ENCODE measurements around the gene RAP1B. TPM values are rescaled to one million over a fixed set of nuclear protein-coding genes. Genes with fewer than 3 reads are reported as not detected.

The RAP1B gene
- total and polyA plus RNA-seq, 4 experiments from 2014 or later, result 193 to 542 (median 314) TPM

DNA sequence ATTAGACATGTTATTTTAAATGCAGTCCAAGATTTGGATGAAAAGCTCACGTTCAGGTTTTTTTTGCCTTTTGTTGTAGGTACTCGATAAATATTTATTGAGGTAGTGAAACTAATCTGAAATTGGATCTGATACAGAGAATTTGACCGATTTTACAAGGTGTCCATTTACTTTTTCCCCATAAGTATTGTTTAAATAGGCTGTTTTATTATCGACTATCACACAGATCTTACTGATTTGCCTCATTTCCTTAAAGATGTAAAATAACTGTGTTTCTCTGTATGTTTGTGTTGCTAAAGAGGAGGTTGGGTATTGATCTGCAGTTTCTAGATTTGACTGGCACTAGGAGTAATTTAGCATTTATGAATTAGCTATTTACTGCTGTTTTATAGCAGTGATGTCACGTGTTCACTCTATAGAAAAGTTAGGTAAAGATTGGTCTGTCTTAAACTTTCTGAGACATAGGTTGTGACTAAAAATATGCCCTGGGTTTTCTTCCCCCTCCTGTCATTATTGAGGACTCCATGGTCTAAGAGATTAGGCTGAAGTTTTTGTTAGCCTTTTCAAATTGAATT, 3.5 kb downstream of the RAP1B start:
- no peak for DNase-seq
- Histone ChIP-seq H3K36me3 (ENCODE audit: insufficient read depth, low read length) (no peaks in the 10 kb centered on the region), H3K9me3 (ENCODE audit: control insufficient read depth in 1 of 2, low read length in 2 of 2) (no peaks in the 10 kb centered on the region), H3K4me1 (ENCODE audit: insufficient read depth, low read length) (peaks cover 75% of the 10 kb centered on the region), H3K27me3 (ENCODE audit: insufficient read depth, low read length) (no peaks in the 10 kb centered on the region), H3K4me3 (ENCODE audit: low read length in 2 of 2) (peak overlapping the region; percentile 7 to 31), H3K27ac (ENCODE audit: low read depth, low read length) (peak overlapping the region; percentile 88)
- CTCF ChIA-PET (ENCODE audit: partially characterized antibody), result interaction anchor here (0.6 to 5.9 kb wide), 2 partner anchors 82 to 256 kb away, joined by 3 to 46 read pairs; no protein-coding TSS in a partner anchor
- no peaks in the 10 kb centered on the region for H3K27me3 Mint-ChIP-seq
- peaks cover 24 to 62% of the 10 kb centered on the region in 2 donors for H3K36me3 Mint-ChIP-seq
- intact Hi-C loops (cut with micrococcal nuclease), result loop anchor here (2.0 to 5.0 kb wide), 3 partner anchors 15 to 152 kb away; no protein-coding TSS in a partner anchor
- POLR2A ChIA-PET (ENCODE audit: partially characterized antibody), result interaction anchor here (0.8 to 5.3 kb wide), 13 partner anchors 13 to 282 kb away, joined by 3 to 61 read pairs (median 4); partner anchors contain the start of genes MDM1, MDM2 and NUP107
- no peaks in the 10 kb centered on the region for H3K9me3 Mint-ChIP-seq
- peak overlapping the region; percentile 33 to 97 (median 91) for H3K27ac Mint-ChIP-seq
- H3K4me1 Mint-ChIP-seq, result peaks cover 43 to 73% (median 57%) of the 10 kb centered on the region in 4 donors
- H3K4me3 Mint-ChIP-seq, result peak overlapping the region; percentile 66 to 98 (median 95)

DNA sequence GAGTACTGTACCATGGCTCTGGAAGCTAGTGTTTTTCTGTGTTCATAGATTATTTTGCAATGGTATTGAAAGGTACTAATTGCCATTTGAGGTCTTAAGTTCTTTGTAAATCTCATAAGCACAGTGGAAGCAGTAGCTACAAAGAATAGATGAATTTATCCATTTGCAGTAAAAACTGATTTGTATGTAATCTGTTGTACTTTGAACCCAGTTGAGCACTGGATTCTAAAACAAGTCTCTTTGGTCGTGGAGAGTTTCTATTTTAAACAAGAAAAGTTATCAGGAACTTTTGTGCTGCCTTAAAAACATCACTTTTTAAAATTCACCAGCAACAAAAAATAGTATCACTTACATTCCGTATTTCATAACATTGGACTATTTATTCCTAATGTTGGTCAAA, 4.1 kb downstream of the RAP1B start:
- Mint-ChIP-seq H3K36me3 (peaks cover 24 to 62% of the 10 kb centered on the region in 2 donors), H3K27me3 (no peaks in the 10 kb centered on the region), H3K4me1 (peaks cover 47 to 77% (median 59%) of the 10 kb centered on the region in 4 donors), H3K9me3 (no peaks in the 10 kb centered on the region), H3K4me3 (peak overlapping the region; percentile 66 to 98 (median 95)), H3K27ac (peak overlapping the region; percentile 6 to 97 (median 91))
- Histone ChIP-seq H3K27ac (ENCODE audit: low read depth, low read length) (peak overlapping the region; percentile 88), H3K36me3 (ENCODE audit: insufficient read depth, low read length) (no peaks in the 10 kb centered on the region), H3K4me3 (ENCODE audit: low read length in 2 of 2) (peak overlapping the region in 1 of 2 donors; percentile 31), H3K9me3 (ENCODE audit: control insufficient read depth in 1 of 2, low read length in 2 of 2) (no peaks in the 10 kb centered on the region), H3K4me1 (ENCODE audit: insufficient read depth, low read length) (peaks cover 75% of the 10 kb centered on the region), H3K27me3 (ENCODE audit: insufficient read depth, low read length) (no peaks in the 10 kb centered on the region)
- intact Hi-C loops (cut with micrococcal nuclease), result loop anchor here (2.0 to 5.0 kb wide), 3 partner anchors 14 to 152 kb away; no protein-coding TSS in a partner anchor
- POLR2A ChIA-PET (ENCODE audit: partially characterized antibody), result interaction anchor here (0.9 to 2.5 kb wide), 5 partner anchors 12 to 241 kb away, joined by 4 to 7 read pairs (median 5); partner anchors contain the start of gene NUP107
- CTCF ChIA-PET (ENCODE audit: partially characterized antibody), result interaction anchor here (5.9 kb wide), 1 partner anchor 256 kb away, joined by 46 read pairs; no protein-coding TSS in a partner anchor
- DNase-seq, result no peak

DNA sequence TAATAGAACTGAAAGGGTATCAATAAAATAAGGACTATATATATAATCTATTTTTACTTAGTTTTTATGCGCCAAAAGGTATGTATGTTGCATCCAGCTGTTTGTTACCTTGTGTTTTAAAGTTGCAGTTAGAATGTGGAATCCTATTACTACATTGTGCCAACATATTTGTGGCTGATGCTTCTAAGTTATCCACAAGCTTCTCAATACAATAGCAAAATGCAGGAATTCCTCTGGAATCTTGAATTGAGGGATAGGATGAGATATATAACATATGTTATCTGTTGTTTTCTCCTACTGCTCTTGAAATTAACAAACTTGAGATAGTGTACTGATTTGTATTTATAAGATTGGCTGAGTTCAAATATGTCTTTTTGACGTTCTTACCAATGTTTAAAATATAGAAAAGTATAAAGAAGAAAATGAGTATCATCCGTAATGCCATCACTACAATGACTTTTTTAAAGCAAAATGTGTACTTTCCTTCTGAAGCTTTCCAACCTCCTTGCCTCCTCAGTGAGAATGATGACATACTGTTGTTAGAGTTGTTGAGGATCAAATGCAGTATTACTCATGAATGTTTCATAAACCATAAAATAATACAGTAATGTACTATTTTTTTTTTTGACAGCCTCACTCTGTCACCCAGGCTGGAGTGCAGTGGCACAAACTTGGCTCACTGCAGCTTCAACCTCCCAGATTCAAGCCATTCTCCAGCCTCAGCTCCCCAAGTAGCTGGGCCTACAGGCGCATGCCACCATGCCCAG, 6.6 kb downstream of the RAP1B start:
- Histone ChIP-seq H3K36me3 (ENCODE audit: insufficient read depth, low read length) (no peaks in the 10 kb centered on the region), H3K4me1 (ENCODE audit: insufficient read depth, low read length) (peaks cover 92% of the 10 kb centered on the region), H3K27me3 (ENCODE audit: insufficient read depth, low read length) (no peaks in the 10 kb centered on the region), H3K27ac (ENCODE audit: low read depth, low read length) (no peak overlapping the region), H3K4me3 (ENCODE audit: low read length in 2 of 2) (no peak overlapping the region), H3K9me3 (ENCODE audit: control insufficient read depth in 1 of 2, low read length in 2 of 2) (no peaks in the 10 kb centered on the region)
- Mint-ChIP-seq H3K36me3 (peaks cover 24 to 49% of the 10 kb centered on the region in 2 donors), H3K9me3 (no peaks in the 10 kb centered on the region), H3K27ac (peak overlapping the region in 2 of 7 donors; percentile 21 to 57), H3K4me1 (peaks cover 64 to 92% (median 77%) of the 10 kb centered on the region in 4 donors), H3K4me3 (peak overlapping the region in 7 of 8 donors; percentile 25 to 66 (median 62)), H3K27me3 (no peaks in the 10 kb centered on the region)
- ChIA-PET CTCF (ENCODE audit: partially characterized antibody) (no interaction called here), POLR2A (ENCODE audit: partially characterized antibody) (interaction anchor here (1.2 kb wide), 1 partner anchor 16 kb away, joined by 3 read pairs; no protein-coding TSS in a partner anchor)
- intact Hi-C loops (cut with micrococcal nuclease), result no loop called here
- DNase-seq, result no peak

DNA sequence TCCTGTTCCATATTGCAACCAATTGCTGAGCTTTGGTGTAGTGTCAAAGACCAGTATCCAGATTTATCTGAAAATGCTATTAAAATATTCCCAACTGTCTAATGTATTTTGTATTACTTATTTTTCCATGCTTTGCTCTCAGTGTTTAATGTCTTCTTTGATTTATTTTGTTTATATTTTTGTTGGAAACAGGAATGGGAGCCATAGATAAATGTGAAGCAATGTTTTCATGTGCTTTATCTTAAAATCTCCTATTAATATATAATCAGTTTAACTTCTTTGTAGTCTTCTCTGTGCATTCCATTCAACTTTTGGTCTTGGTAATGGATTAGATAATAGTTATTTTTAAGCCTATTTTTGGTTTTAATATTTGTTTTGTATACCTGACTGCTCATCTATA, 8.8 kb downstream of the RAP1B start:
- Histone ChIP-seq H3K36me3 (ENCODE audit: insufficient read depth, low read length) (no peaks in the 10 kb centered on the region), H3K27ac (ENCODE audit: low read depth, low read length) (no peak overlapping the region), H3K4me1 (ENCODE audit: insufficient read depth, low read length) (peaks cover 97% of the 10 kb centered on the region), H3K4me3 (ENCODE audit: low read length in 2 of 2) (no peak overlapping the region), H3K27me3 (ENCODE audit: insufficient read depth, low read length) (no peaks in the 10 kb centered on the region), H3K9me3 (ENCODE audit: control insufficient read depth in 1 of 2, low read length in 2 of 2) (no peaks in the 10 kb centered on the region)
- intact Hi-C loops (cut with micrococcal nuclease), result no loop called here
- CTCF ChIA-PET (ENCODE audit: partially characterized antibody), result no interaction called here
- DNase-seq, result no peak
- no peaks in the 10 kb centered on the region for H3K9me3 Mint-ChIP-seq
- H3K27ac Mint-ChIP-seq, result peak overlapping the region in 3 of 7 donors; percentile 42 to 62 (median 57)
- H3K36me3 Mint-ChIP-seq, result peaks cover 18 to 38% of the 10 kb centered on the region in 2 donors
- POLR2A ChIA-PET (ENCODE audit: partially characterized antibody), result interaction anchor here (1.6 kb wide), 1 partner anchor 9 kb away, joined by 11 read pairs; the partner anchor contains the start of gene RAP1B
- H3K27me3 Mint-ChIP-seq, result no peaks in the 10 kb centered on the region
- peak overlapping the region in 5 of 8 donors; percentile 11 to 76 (median 54) for H3K4me3 Mint-ChIP-seq
- H3K4me1 Mint-ChIP-seq, result peaks cover 62 to 90% (median 76%) of the 10 kb centered on the region in 4 donors

DNA sequence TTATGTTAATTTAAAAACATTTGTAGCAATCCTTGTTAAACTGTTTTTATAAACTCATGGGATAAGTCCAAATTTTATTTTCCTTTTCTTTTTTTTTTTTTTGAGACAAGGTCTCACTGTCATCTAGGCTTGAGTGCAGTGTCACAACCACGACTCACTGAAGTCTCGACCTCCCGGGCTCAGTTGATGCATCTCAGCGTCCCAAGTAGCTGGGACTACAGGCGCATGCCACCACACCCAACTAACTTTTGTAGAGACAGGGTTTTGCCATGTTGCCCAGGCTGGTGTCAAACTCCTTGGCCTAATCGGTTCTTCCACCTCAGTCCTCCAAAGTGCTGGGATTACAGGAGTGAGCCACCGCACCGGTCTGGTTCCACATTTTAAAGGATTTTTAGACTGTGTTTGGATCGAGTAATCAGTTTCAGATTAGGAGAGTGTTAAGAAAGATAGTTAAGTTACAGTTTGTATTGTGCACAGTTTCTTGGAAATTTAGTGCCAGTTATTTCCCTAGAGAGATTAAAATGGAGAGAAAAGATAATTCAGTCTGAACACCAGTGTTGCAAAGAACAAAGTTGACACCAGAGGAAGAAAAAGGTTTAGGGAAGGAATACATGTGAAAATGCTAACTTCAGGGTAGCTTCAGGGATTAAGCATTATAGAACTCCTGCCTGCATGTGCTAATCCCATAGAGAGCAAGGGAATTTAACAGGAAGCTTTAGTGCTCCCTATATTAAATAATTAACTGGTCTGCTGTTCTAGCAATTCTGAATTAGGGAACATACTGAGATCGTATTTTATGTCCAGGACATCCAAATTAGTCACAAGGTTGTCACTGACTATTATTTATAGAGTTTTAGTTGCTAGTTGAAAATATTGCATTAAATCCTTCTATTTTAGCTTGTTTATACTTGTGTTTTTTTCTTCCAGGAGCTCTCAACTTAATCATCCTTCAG, 10.1 kb downstream of the RAP1B start:
- POLR2A ChIA-PET (ENCODE audit: partially characterized antibody), result interaction anchor here (1.6 to 10.0 kb wide), 2 partner anchors 9 to 10 kb away, joined by 11 to 66 read pairs; partner anchors contain the start of gene RAP1B
- H3K4me1 Mint-ChIP-seq, result peaks cover 57 to 89% (median 72%) of the 10 kb centered on the region in 4 donors
- intact Hi-C loops (cut with micrococcal nuclease), result no loop called here
- Histone ChIP-seq H3K27me3 (ENCODE audit: insufficient read depth, low read length) (no peaks in the 10 kb centered on the region), H3K27ac (ENCODE audit: low read depth, low read length) (no peak overlapping the region), H3K36me3 (ENCODE audit: insufficient read depth, low read length) (peaks cover 5% of the 10 kb centered on the region), H3K4me1 (ENCODE audit: insufficient read depth, low read length) (peaks cover 96% of the 10 kb centered on the region), H3K4me3 (ENCODE audit: low read length in 2 of 2) (no peak overlapping the region), H3K9me3 (ENCODE audit: control insufficient read depth in 1 of 2, low read length in 2 of 2) (no peaks in the 10 kb centered on the region)
- H3K9me3 Mint-ChIP-seq, result no peaks in the 10 kb centered on the region
- peak overlapping the region; percentile 14 to 75 (median 50) for H3K27ac Mint-ChIP-seq
- CTCF ChIA-PET (ENCODE audit: partially characterized antibody), result interaction anchor here (0.6 to 1.5 kb wide), 3 partner anchors 62 to 398 kb away, joined by 3 to 4 read pairs (median 3); no protein-coding TSS in a partner anchor
- peak overlapping the region; percentile 4 to 82 (median 46) for H3K4me3 Mint-ChIP-seq
- no peaks in the 10 kb centered on the region for H3K27me3 Mint-ChIP-seq
- DNase-seq, result no peak
- H3K36me3 Mint-ChIP-seq, result peaks cover 16 to 36% of the 10 kb centered on the region in 2 donors

DNA sequence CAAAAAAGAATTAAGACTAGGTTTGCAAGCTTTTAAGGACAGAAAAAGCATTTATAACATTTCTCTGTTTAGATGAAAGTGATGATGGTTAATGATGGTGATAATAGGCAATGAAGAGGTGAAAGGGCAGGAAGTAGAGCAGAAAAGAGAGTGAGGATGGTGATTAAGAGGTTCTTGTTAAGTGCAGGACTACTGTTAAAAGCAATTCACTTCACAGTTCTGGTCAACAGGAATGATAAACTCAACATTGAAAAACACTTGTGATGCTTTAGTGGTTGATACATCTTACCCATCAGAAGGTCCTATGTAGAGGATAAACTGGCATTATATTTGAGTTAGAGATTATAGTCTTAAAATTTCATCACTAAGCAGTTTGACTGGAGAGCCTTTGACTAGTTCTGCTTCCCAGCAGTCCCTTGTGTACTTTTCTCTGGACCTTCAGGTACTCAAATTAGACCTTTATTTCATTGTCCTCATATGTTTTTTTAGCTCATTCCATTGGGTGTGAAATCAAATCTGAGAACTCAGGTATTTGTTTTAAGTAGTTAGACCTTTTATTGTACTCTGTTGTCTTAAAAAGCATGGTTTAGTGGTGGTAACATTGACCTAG, 10.9 kb downstream of the RAP1B start:
- Histone ChIP-seq H3K27me3 (ENCODE audit: insufficient read depth, low read length) (no peaks in the 10 kb centered on the region), H3K27ac (ENCODE audit: low read depth, low read length) (peak overlapping the region; percentile 10), H3K36me3 (ENCODE audit: insufficient read depth, low read length) (peaks cover 6% of the 10 kb centered on the region), H3K9me3 (ENCODE audit: control insufficient read depth in 1 of 2, low read length in 2 of 2) (no peaks in the 10 kb centered on the region), H3K4me1 (ENCODE audit: insufficient read depth, low read length) (peaks cover 92% of the 10 kb centered on the region), H3K4me3 (ENCODE audit: low read length in 2 of 2) (peak overlapping the region in 1 of 2 donors; percentile 32)
- Mint-ChIP-seq H3K36me3 (peaks cover 23 to 43% of the 10 kb centered on the region in 2 donors), H3K9me3 (peaks cover 0 to 4% (median 0%) of the 10 kb centered on the region in 8 donors), H3K4me3 (peak overlapping the region; percentile 4 to 82 (median 50)), H3K4me1 (peaks cover 59 to 93% (median 76%) of the 10 kb centered on the region in 4 donors), H3K27me3 (no peaks in the 10 kb centered on the region), H3K27ac (peak overlapping the region in 4 of 7 donors; percentile 0 to 81 (median 40))
- ChIA-PET CTCF (ENCODE audit: partially characterized antibody) (interaction anchor here (1.0 to 1.5 kb wide), 3 partner anchors 262 to 399 kb away, joined by 3 to 4 read pairs (median 4); no protein-coding TSS in a partner anchor), POLR2A (ENCODE audit: partially characterized antibody) (interaction anchor here (10.0 kb wide), 1 partner anchor 10 kb away, joined by 66 read pairs; the partner anchor contains the start of gene RAP1B)
- no peak for DNase-seq
- intact Hi-C loops (cut with micrococcal nuclease), result loop anchor here (2.0 kb wide), 1 partner anchor 17 kb away; no protein-coding TSS in a partner anchor
